Measurements from ENCODE around the gene NDE1.

The NDE1 gene

GRCh38 chr16:15771694-15772093 lies 121.6 kb downstream of the NDE1 start:
- DNase-seq, result no peak

- DNase-seq, result no peak
These were observed 122.7 kb downstream of the NDE1 start for GRCh38 chr16:15772579-15773293.

- no peak for DNase-seq
These were observed 123.9 kb downstream of the NDE1 start for GRCh38 chr16:15773968-15774367.

GRCh38 chr16:15775209-15775608 lies 125.2 kb downstream of the NDE1 start:
- DNase-seq, result no peak

GRCh38 chr16:15775663-15776304 lies 125.7 kb downstream of the NDE1 start:
- DNase-seq, result no peak

Measured in NCI-H187 (cell line).